HepG2 (cell line): ENCODE data around the gene CC2D1B. TPM values are rescaled to one million over a fixed set of nuclear protein-coding genes. Genes with fewer than 3 reads are reported as not detected.

ENCODE experiments used
- ATAC-seq: fragments of 200-7000 bp; cut with Tn5 transposase; 3 replicates; pipeline ENCODE4 v1.9.1; 2020; ENCODE audit warnings: mild to moderate bottlenecking, moderate library complexity
- Bru-seq: library from RNA; stranded (reverse); fragments of 400-500 nt; gene quantifications from one replicate; lab custom pipeline; 2021; lab: Mats Ljungman, UMichigan
- BruChase-seq, 2 experiments: library from RNA; stranded (reverse); fragments of 400-500 nt; gene quantifications; one replicate each; lab custom pipeline; 2021; lab: Mats Ljungman, UMichigan
- BruUV-seq: library from RNA; stranded (reverse); fragments of 400-500 nt; replicated peaks from 2 replicates; lab custom pipeline; 2021; lab: Mats Ljungman, UMichigan
- CTCF ChIA-PET: fragments of 300-600 bp; formaldehyde crosslinking; extraction: SDS; loops from one replicate; lab custom pipeline; 2021; ENCODE audit warnings: low total read pairs, inconsistent platforms, low intra/inter-chr PET ratio; lab: Yijun Ruan, JAX
- POLR2A ChIA-PET: fragments of 350-600 bp; sonication (Branson Sonifier 250); formaldehyde crosslinking; loops from one replicate; lab custom pipeline; 2020; ENCODE audit warnings: antibody characterized with exemption, inconsistent platforms; lab: Yijun Ruan, JAX
- DNase-seq: peaks from one replicate; pipeline ENCODE4 v3.0.0-alpha.2; 2015; ENCODE audit warnings: low spot score
- FAIRE-seq: peaks from 3 replicates; lab custom pipeline; 2011; peaks lifted over from hg19 to GRCh38; lab: Jason Lieb, UNC
- H2AFZ ChIP-seq: one replicate; pipeline ENCODE4 v1.6.1; 2011; ENCODE audit warnings: low read length, inconsistent platforms
- H3K27ac ChIP-seq: fragments of 300-600 bp; 3 replicates; pipeline ENCODE4 v1.8.0; 2011; ENCODE audit warnings: mixed run types, mild to moderate bottlenecking, mixed read lengths, low read length, inconsistent platforms; ENCODE audit not compliant: insufficient read depth; ENCODE audit errors: extremely low read length
- H3K27me3 ChIP-seq, 2 experiments: fragments of 200-600 bp in 1 of 2; 2 replicates in 1 of 2; 3 replicates in 1 of 2; pipeline versions ENCODE4 v1.6.0 to v1.8.0; 2011; ENCODE audit warnings: low read length in 2 of 2, mild to moderate bottlenecking in 2 of 2, moderate library complexity in 2 of 2, inconsistent platforms in 1 of 2; ENCODE audit not compliant: insufficient read depth in 2 of 2, control insufficient read depth in 1 of 2
- H3K36me3 ChIP-seq, 2 experiments: fragments of 200-600 bp in 1 of 2; replicated peaks in 1 of 2; 2 replicates in 1 of 2; 3 replicates in 1 of 2; pipeline versions ENCODE4 v1.5.1 to v1.8.0; 2011; ENCODE audit warnings: low read length in 2 of 2, inconsistent platforms in 1 of 2; ENCODE audit not compliant: insufficient read depth in 2 of 2, control insufficient read depth in 1 of 2
- H3K4me1 ChIP-seq: 2 replicates; pipeline ENCODE4 v1.5.1; 2012; ENCODE audit warnings: low read length, inconsistent platforms; ENCODE audit not compliant: insufficient read depth
- H3K4me2 ChIP-seq: 2 replicates; pipeline ENCODE4 v1.6.0; 2011; ENCODE audit warnings: low read depth, low read length, inconsistent platforms
- H3K4me3 ChIP-seq, 3 experiments: fragments of 200-600 bp in 1 of 3; sonication (generic), shearing (Covaris generic) in 1 of 3; replicated peaks in 1 of 3; 2 replicates each; pipeline ENCODE4 v1.5.1; 2011 to 2016; ENCODE audit warnings: low read length in 3 of 3, inconsistent platforms in 2 of 3, low read depth in 2 of 3, mild to moderate bottlenecking in 2 of 3, control low read depth in 1 of 3, mixed read lengths in 1 of 3; ENCODE audit not compliant: insufficient read depth in 1 of 3
- H3K79me2 ChIP-seq: one replicate; pipeline ENCODE4 v1.6.1; 2011; ENCODE audit warnings: low read length, inconsistent platforms; ENCODE audit not compliant: insufficient read depth
- H3K9ac ChIP-seq: 2 replicates; pipeline ENCODE4 v1.6.0; 2011; ENCODE audit warnings: mild to moderate bottlenecking, low read depth, low read length, inconsistent platforms; ENCODE audit not compliant: insufficient read depth
- H3K9me3 ChIP-seq: 2 replicates; pipeline ENCODE4 v1.5.1; 2012; ENCODE audit warnings: mild to moderate bottlenecking, low read length
- H4K20me1 ChIP-seq: 2 replicates; pipeline ENCODE4 v1.6.0; 2011; ENCODE audit warnings: inconsistent platforms, mild to moderate bottlenecking, low read length, moderate library complexity; ENCODE audit not compliant: insufficient read depth
- BORCS8-MEF2B ChIP-seq: sonication (generic); formaldehyde crosslinking; IDR thresholded peaks from 2 replicates; pipeline ENCODE4 v1.8.0; 2022; ENCODE audit warnings: mild to moderate bottlenecking, missing genetic modification reagents
- BRD4 ChIP-seq: sonication (generic); formaldehyde crosslinking; IDR thresholded peaks from 2 replicates; pipeline ENCODE4 v1.4.0; 2020; ENCODE audit warnings: missing genetic modification reagents
- SAFB2 ChIP-seq: sonication (generic); formaldehyde crosslinking; IDR thresholded peaks from 2 replicates; pipeline ENCODE4 v1.5.1; 2020; ENCODE audit warnings: missing genetic modification reagents, low read depth, mild to moderate bottlenecking, borderline replicate concordance
- SNAI1 ChIP-seq: sonication (generic); formaldehyde crosslinking; IDR thresholded peaks from 2 replicates; pipeline ENCODE4 v1.5.0; 2020; ENCODE audit warnings: mild to moderate bottlenecking, missing genetic modification reagents, borderline replicate concordance
- TAF15 ChIP-seq: fragments of 200-400 bp; formaldehyde crosslinking; IDR thresholded peaks from one replicate; pipeline ENCODE4 v1.6.1; 2018; ENCODE audit warnings: mild to moderate bottlenecking, low read depth, low read length; ENCODE audit not compliant: poor library complexity, severe bottlenecking
- THAP11 ChIP-seq: IDR thresholded peaks from 2 replicates; pipeline ENCODE4 v1.6.1; 2016; ENCODE audit warnings: missing biosample characterization, missing genetic modification reagents
- ZFAT ChIP-seq: sonication (generic); formaldehyde crosslinking; conservative IDR thresholded peaks from 2 replicates; pipeline ENCODE4 v1.8.1; 2023; ENCODE audit warnings: missing genetic modification reagents, inconsistent platforms
- ZNF670 ChIP-seq: sonication (generic); formaldehyde crosslinking; IDR thresholded peaks from 2 replicates; pipeline ENCODE4 v1.8.0; 2022; ENCODE audit warnings: mild to moderate bottlenecking, missing genetic modification reagents, borderline replicate concordance
- WGBS: methylation state at CpG from one replicate; pipeline ENCODE4 v1.1.6; 2017; ENCODE audit warnings: low lambda C conversion rate; 5-methylcytosine and 5-hydroxymethylcytosine counted together
- in situ Hi-C: cut with HindIII; loops from 2 replicates; pipeline ENCODE4 v1.10.0; 2017; ENCODE audit warnings: low pct_unique_long_range_greater_than_20kb; ENCODE audit not compliant: extremely low pct_ligation_motif_present
- intact Hi-C: fragments of 100-400 bp; cut with micrococcal nuclease; formaldehyde crosslinking; loops from one replicate; pipeline ENCODE4 v1.10.0; 2022; ENCODE audit not compliant: unreplicated experiment
- long read RNA-seq, 2 experiments: library from RNA in 1 of 2; library from polyadenylated mRNA in 1 of 2; stranded (forward) in 1 of 2; unstranded in 1 of 2; transcript quantifications; one replicate each; pipeline ENCODE4 v2.0.0, GENCODE V29; 2019 to 2022
- polyA minus RNA-seq, 3 experiments: library from RNA; depleted of rRNA, polyadenylated mRNA; stranded (reverse); fragments of >200 nt; gene quantifications; 2 replicates each; pipeline ENCODE4 v1.2.3, GENCODE V29; 2011; ENCODE audit warnings: low replicate concordance in 1 of 3
- polyA plus RNA-seq, 8 experiments: library from polyadenylated mRNA; depleted of rRNA in 3 of 8; stranded (reverse) in 7 of 8; unstranded in 1 of 8; fragments of >200 nt; fragmentation: Illumina TruSeq in 4 of 8; extraction: Trizol in 4 of 8; gene quantifications; 2 replicates each; pipeline versions ENCODE4 v1.2.1 to v1.2.3, GENCODE V29; 2011 to 2016; ENCODE audit warnings: low read depth in 4 of 8, missing spikeins in 1 of 8, mixed read lengths in 1 of 8; ENCODE audit not compliant: insufficient read depth in 1 of 8
- total RNA-seq, 5 experiments: library from RNA; depleted of rRNA; stranded (reverse); fragments of >200 nt; fragmentation: Illumina TruSeq; extraction: Trizol; gene quantifications; 2 replicates each; pipeline ENCODE4 v1.2.3, GENCODE V29; 2016; ENCODE audit warnings: low read depth in 1 of 5
- TF ChIP-seq, protein P1 (sequence below): sonication (generic); formaldehyde crosslinking; conservative IDR thresholded peaks from 2 replicates; pipeline ENCODE4 v1.8.0; 2022; ENCODE audit warnings: mild to moderate bottlenecking, moderate library complexity, missing genetic modification reagents
- TF ChIP-seq, protein P2 (sequence below): sonication (generic); formaldehyde crosslinking; conservative IDR thresholded peaks from 2 replicates; pipeline ENCODE4 v1.8.1; 2023; ENCODE audit warnings: missing genetic modification reagents

The CC2D1B gene, protein sequence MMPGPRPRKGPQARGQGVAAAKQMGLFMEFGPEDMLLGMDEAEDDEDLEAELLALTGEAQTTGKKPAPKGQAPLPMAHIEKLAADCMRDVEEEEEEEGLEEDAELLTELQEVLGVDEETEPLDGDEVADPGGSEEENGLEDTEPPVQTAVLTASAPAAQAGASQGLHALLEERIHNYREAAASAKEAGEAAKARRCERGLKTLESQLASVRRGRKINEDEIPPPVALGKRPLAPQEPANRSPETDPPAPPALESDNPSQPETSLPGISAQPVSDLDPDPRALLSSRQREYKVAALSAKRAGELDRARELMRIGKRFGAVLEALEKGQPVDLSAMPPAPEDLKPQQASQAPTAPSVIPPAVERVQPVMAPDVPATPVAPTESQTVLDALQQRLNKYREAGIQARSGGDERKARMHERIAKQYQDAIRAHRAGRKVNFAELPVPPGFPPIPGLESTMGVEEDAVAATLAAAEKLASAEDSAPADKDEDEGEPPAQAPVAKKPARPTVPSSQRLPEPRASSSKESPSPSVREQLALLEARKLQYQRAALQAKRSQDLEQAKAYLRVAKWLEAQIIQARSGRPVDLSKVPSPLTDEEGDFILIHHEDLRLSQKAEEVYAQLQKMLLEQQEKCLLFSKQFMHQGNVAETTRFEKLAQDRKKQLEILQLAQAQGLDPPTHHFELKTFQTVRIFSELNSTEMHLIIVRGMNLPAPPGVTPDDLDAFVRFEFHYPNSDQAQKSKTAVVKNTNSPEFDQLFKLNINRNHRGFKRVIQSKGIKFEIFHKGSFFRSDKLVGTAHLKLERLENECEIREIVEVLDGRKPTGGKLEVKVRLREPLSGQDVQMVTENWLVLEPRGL
- total RNA-seq (2016; rRNA removed; fragmentation: Illumina TruSeq; extraction: Trizol) (11.5 and 19.2 TPM in 2 replicates), polyA plus RNA-seq (2011; rRNA removed) (7.2 and 11.7 TPM in 2 replicates), polyA minus RNA-seq (2011; rRNA and poly(A)+ RNA removed; ENCODE audit: low replicate concordance) (12.4 and 24.4 TPM in 2 replicates), Bru-seq, nascent RNA (percentile 71 among the genes with signal in this experiment), BruChase-seq, experiment 1, labeled RNA remaining after a 6-hour chase (percentile 74 among the genes with signal in this experiment), BruChase-seq, experiment 2, labeled RNA remaining after a 2-hour chase (percentile 67 among the genes with signal in this experiment)
- 3.3 and 5.5 TPM in 2 replicates for total RNA-seq (2016; cell fraction: cytosol; rRNA removed; fragmentation: Illumina TruSeq; extraction: Trizol; ENCODE audit: low read depth)
- 11.9 and 18.4 TPM in 2 replicates for total RNA-seq (2016; cell fraction: insoluble cytoplasmic fraction; rRNA removed; fragmentation: Illumina TruSeq; extraction: Trizol)
- total RNA-seq (2016; cell fraction: membrane; rRNA removed; fragmentation: Illumina TruSeq; extraction: Trizol) = 5.4 and 7.6 TPM in 2 replicates
- 22.1 and 25.1 TPM in 2 replicates for total RNA-seq (2016; cell fraction: nucleus; rRNA removed; fragmentation: Illumina TruSeq; extraction: Trizol)
- 3.5 and 4.3 TPM in 2 replicates for polyA plus RNA-seq (2011; cell fraction: cytosol; rRNA removed)
- polyA plus RNA-seq (2011; cell fraction: nucleus; rRNA removed) = 30.6 and 35.5 TPM in 2 replicates
- polyA plus RNA-seq (2012) = 6.5 and 7.1 TPM in 2 replicates
- polyA plus RNA-seq (2016; cell fraction: cytosol; fragmentation: Illumina TruSeq; extraction: Trizol; ENCODE audit: low read depth) = 1.2 and 1.7 TPM in 2 replicates
- 10.2 and 12.7 TPM in 2 replicates for polyA plus RNA-seq (2016; cell fraction: insoluble cytoplasmic fraction; fragmentation: Illumina TruSeq; extraction: Trizol; ENCODE audit: low read depth)
- polyA plus RNA-seq (2016; cell fraction: membrane; fragmentation: Illumina TruSeq; extraction: Trizol; ENCODE audit: low read depth) = 3.4 and 4.2 TPM in 2 replicates
- 34.4 and 38.3 TPM in 2 replicates for polyA plus RNA-seq (2016; cell fraction: nucleus; fragmentation: Illumina TruSeq; extraction: Trizol; ENCODE audit: insufficient read depth, low read depth)
- polyA minus RNA-seq (2011; cell fraction: cytosol; rRNA and poly(A)+ RNA removed) = 11.1 and 13.8 TPM in 2 replicates
- 23.9 and 32.8 TPM in 2 replicates for polyA minus RNA-seq (2011; cell fraction: nucleus; rRNA and poly(A)+ RNA removed)
- long read RNA-seq, experiment 1, partial matches to known transcripts = 2 of 5 reads
- long read RNA-seq, experiment 1, other reads (novel, unspliced or antisense) = 2 of 5 reads
- long read RNA-seq, experiment 2, partial matches to known transcripts = 11 of 17 reads
- long read RNA-seq, experiment 2, other reads (novel, unspliced or antisense) = 3 of 17 reads

DNA sequence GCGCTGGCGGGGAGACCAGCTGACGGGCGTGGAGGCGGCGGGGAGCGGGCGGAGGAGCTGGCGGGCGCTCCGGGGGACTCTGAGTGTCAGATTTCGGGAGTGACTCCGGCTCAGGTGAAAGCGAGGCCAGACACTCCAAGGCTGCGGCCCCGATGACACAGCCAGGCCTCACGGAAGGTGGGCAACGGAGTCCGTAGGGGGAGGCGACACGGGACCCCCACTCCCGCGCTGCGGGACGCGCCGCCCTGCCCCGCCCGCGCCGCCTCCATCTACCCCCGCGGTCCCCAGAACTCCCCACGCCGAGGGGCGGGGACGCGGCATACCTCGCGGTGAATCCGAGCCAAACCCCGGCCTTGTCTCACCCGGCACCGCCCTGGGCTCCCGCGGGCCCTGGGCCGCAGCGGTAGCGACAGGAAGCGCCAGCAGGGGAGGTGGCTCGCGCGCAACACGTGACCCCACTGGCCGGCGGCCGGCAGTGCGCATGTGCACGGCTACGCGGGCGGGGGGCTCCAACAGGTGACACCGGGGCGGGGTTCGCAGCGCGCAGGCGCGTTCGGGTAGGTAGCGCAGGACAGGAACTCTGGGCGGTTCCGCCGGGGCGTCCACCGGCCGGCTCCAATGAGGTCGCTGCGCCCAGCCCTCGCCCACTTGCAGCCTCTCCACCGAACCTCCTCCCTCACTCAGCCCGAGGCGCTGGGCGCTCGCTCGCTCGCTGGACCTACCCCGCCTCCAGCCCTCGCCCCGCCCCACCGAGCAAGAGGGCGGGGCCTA lies at the start of gene CC2D1B:
Gene CC2D1B, minus strand, starts transcription at position 460 of the 771 bp plus-strand sequence. CDS start 1,585 bp downstream, outside the sequence.
- Histone ChIP-seq H2AFZ (peak within 1 kb of the TSS; percentile 93), H3K36me3 (peaks cover 10 to 21% of the 10 kb centered on the region in 2 experiments; a peak in 4 of 5 replicates), H3K27ac (peak within 1 kb of the TSS; percentile 83), H3K9ac (peak within 1 kb of the TSS; percentile 99), H3K27me3 (no peaks in the 10 kb centered on the region; a peak in 1 of 5 replicates), H3K79me2 (peaks cover 14% of the 10 kb centered on the region), H3K4me1 (peaks cover 45% of the 10 kb centered on the region), H3K4me3 (peak within 1 kb of the TSS; percentile 98 to 100 (median 99)), H3K9me3 (no peaks in the 10 kb centered on the region), H4K20me1 (no peaks in the 10 kb centered on the region), H3K4me2 (peak within 1 kb of the TSS; percentile 99)
- ChIA-PET POLR2A (interaction anchor here (1.0 to 3.0 kb wide), 9 partner anchors 14 to 310 kb away, joined by 3 to 22 read pairs (median 3); partner anchors contain the start of genes ORC1, PRPF38A and TXNDC12), CTCF (no interaction called here)
- FAIRE-seq (peak; percentile 71), DNase-seq (peak; percentile 95), ATAC-seq (peak; percentile 93)
- WGBS = 0% methylated on average over 2 of the region's 92 CpGs
- BruUV-seq = no TSS peak
- intact Hi-C loops = loop anchor here (1.0 kb wide), 1 partner anchor 38 kb away; the partner anchor contains the start of genes ORC1 and PRPF38A
- in situ Hi-C loops = no loop called here
- TF ChIP-seq BORCS8-MEF2B (CRISPR knock-in tag) = no peak
- TF ChIP-seq ZFAT (CRISPR knock-in tag) = no peak
- TF ChIP-seq, protein P1, sequence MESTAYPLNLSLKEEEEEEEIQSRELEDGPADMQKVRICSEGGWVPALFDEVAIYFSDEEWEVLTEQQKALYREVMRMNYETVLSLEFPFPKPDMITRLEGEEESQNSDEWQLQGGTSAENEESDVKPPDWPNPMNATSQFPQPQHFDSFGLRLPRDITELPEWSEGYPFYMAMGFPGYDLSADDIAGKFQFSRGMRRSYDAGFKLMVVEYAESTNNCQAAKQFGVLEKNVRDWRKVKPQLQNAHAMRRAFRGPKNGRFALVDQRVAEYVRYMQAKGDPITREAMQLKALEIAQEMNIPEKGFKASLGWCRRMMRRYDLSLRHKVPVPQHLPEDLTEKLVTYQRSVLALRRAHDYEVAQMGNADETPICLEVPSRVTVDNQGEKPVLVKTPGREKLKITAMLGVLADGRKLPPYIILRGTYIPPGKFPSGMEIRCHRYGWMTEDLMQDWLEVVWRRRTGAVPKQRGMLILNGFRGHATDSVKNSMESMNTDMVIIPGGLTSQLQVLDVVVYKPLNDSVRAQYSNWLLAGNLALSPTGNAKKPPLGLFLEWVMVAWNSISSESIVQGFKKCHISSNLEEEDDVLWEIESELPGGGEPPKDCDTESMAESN = peak; percentile 80
- peak; percentile 83 for TF ChIP-seq THAP11 (CRISPR knock-in tag)
- peak; percentile 72; the same call in 1 of the 2 replicates for TF ChIP-seq SAFB2 (CRISPR knock-in tag)
- TF ChIP-seq BRD4 = peak; percentile 83; the same call in 1 of the 2 replicates
- peak; percentile 41; the same call in 1 of the 2 replicates for TF ChIP-seq ZNF670
- TF ChIP-seq SNAI1 (CRISPR knock-in tag) = no peak
- TF ChIP-seq, protein P2, sequence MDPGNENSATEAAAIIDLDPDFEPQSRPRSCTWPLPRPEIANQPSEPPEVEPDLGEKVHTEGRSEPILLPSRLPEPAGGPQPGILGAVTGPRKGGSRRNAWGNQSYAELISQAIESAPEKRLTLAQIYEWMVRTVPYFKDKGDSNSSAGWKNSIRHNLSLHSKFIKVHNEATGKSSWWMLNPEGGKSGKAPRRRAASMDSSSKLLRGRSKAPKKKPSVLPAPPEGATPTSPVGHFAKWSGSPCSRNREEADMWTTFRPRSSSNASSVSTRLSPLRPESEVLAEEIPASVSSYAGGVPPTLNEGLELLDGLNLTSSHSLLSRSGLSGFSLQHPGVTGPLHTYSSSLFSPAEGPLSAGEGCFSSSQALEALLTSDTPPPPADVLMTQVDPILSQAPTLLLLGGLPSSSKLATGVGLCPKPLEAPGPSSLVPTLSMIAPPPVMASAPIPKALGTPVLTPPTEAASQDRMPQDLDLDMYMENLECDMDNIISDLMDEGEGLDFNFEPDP (CRISPR knock-in tag) = no peak
- TF ChIP-seq TAF15 = no peak
